8988T (cell line): Measurements from ENCODE around the gene CHRNA5.

Source experiments
- DNase-seq: peaks from one replicate; pipeline ENCODE4 v3.0.0; 2011

CHRNA5 gene

GRCh38 chr15:78620527-78621421, 55.5 kb downstream of the CHRNA5 start, which contains the start of gene CHRNA3:
Gene CHRNA3 (minus strand): TSS chr15:78620996. CDS start chr15:78620794, 202 bp downstream.
- DNase-seq, result no peak

GRCh38 chr15:78621810-78622402, 56.6 kb downstream of the CHRNA5 start:
- DNase-seq, result no peak

- no peak for DNase-seq
These were observed 58.6 kb downstream of the CHRNA5 start for GRCh38 chr15:78623786-78624497.

- DNase-seq, result no peak
These were observed 59.6 kb downstream of the CHRNA5 start for GRCh38 chr15:78624651-78625590.

- no peak for DNase-seq
These were observed 60.4 kb downstream of the CHRNA5 start for GRCh38 chr15:78625606-78626280.

- DNase-seq, result no peak
These were observed 61.2 kb downstream of the CHRNA5 start for GRCh38 chr15:78626381-78626995.

- no peak for DNase-seq
These were observed 62.0 kb downstream of the CHRNA5 start for GRCh38 chr15:78627348-78627747.

GRCh38 chr15:78628227-78628626, 62.9 kb downstream of the CHRNA5 start:
- DNase-seq, result no peak

- no peak for DNase-seq
These were observed 63.9 kb downstream of the CHRNA5 start for GRCh38 chr15:78629031-78629715.

GRCh38 chr15:78629716-78630065, 64.4 kb downstream of the CHRNA5 start:
- no peak for DNase-seq

- DNase-seq, result no peak
These were observed 65.7 kb downstream of the CHRNA5 start for GRCh38 chr15:78630886-78631633.

- DNase-seq, result no peak
These were observed 68.0 kb downstream of the CHRNA5 start for GRCh38 chr15:78633348-78633747.

GRCh38 chr15:78634210-78635145, 69.2 kb downstream of the CHRNA5 start:
- DNase-seq, result no peak

- no peak for DNase-seq
These were observed 70.0 kb downstream of the CHRNA5 start for GRCh38 chr15:78635346-78635745.

GRCh38 chr15:78636378-78636859, 71.1 kb downstream of the CHRNA5 start:
- DNase-seq, result no peak

GRCh38 chr15:78637776-78638435, 72.6 kb downstream of the CHRNA5 start:
- no peak for DNase-seq

GRCh38 chr15:78638658-78639314, 73.5 kb downstream of the CHRNA5 start:
- DNase-seq, result peak; percentile 77
